ENCODE results near the gene ZNF561.
"Not testable (repeated sequence)": the region's sequence is repeated elsewhere in the genome, so short reads cannot be mapped to it uniquely, and the experiment has no call there.

The ZNF561 gene

DNA sequence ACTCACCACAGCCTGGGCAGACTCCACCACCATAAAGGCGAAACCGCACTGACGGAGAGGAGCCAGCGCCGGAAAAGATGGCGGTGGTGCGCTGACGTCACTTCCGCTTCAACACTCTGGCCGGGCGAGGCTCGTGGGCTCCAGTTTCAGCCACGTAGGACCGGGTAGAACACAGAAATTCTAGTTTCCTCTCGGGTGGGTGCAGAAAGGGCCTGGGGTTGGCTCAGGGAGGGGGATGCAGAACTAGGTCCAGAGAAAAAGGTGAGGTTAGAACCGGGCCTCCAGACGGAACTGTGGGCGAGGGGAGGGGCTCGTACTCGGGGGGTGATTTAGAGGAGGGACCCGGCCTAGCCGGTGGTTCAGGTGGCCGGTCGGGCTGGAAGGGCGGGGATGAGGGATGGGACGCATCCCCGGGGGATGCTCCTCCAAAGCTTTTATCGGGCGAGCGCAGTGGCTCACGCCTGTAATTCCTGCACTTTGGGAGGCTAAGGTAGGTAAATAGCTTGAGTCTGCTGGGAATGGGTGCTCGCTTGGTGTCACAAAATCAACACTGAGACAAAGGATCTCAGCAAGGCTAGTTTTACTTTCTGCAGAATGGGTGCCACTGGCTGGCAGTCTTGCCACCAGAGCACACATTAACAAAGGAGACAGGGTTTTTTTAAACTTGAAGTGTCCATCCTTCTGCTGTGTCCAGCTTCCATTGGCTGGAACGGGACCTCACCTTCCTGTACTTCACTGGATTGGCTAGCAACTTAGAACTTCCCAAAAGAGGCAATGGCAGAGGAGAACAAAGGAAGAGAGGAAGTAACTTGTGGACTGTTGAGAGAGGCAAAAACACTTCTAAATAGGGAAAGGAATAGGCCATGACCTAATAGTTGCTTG is at the start of gene ZNF561:
Gene ZNF561, minus strand, starts transcription at position 77 of the 882 bp plus-strand sequence. CDS start 1,776 bp downstream, outside the sequence.
- peak; percentile 75 for DNase-seq (ENCODE audit: low read depth)

DNA sequence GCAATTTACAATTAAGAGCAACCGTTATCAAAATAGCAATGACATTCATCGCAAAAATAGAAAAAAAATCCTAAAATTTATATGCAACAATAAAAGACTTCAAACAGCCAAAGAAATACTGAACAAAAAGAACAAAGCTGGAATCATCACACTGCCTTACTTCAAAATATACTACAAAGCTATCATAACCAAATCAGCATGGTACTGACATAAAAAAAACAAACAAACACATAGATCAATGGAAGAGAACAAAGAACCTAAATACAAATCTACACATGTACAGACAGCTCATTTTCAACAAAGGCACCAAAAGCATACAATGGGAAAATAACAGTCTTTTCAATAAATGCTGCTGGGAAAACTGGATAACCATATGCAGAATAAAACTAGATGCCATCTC is 47.5 kb upstream of the ZNF561 start:
- no peak for DNase-seq (ENCODE audit: low read depth)

- no peak for DNase-seq (ENCODE audit: low read depth)
These were observed 46.9 kb upstream of the ZNF561 start for GRCh38 chr19:9667898-9668297.

- DNase-seq (ENCODE audit: low read depth) = no peak
These were observed 37.7 kb upstream of the ZNF561 start for GRCh38 chr19:9658769-9659168.

- not testable (repeated sequence) for DNase-seq (ENCODE audit: low read depth)
These were observed 32.1 kb upstream of the ZNF561 start for GRCh38 chr19:9653066-9653555.

DNA sequence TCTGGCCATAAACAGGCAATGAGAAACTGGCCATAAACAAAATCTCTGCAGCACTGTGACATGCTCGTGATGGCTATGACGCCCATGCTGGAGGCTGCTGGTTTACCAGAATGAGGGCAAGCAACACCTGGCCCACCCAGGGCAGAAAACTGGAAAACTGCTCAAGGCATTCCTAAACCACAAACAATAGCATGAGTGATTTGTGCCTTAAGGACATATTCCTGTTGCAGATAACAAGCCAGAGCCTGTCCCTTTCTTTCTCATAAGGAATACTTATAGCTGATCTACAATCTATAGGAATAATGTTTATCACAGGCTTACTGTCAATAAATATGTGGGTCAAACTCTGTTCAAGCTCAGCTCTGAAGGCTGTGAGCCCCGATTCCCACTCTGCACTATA is 30.4 kb upstream of the ZNF561 start:
- not testable (repeated sequence) for DNase-seq (ENCODE audit: low read depth)

GRCh38 chr19:9650345-9650744 is 29.3 kb upstream of the ZNF561 start:
- DNase-seq (ENCODE audit: low read depth) = no peak

DNA sequence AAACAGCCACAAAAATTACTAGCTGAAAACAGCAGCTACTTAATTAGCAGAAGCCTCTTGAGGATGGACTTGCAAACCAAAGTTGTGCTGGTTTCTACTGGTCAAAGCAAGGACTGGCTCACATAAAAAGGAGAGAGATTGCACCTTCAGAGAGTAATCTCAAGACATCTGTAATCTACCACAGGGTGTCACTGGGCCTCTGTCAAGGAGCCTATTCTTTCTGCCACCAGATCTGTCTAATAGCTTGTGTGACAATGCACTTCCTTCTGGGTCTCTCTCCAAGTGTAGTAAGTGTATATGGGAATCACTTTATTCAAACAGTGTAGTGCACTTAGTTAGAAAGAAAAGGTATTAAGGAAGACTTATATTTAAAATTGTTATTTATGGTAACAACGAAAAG is 24.4 kb upstream of the ZNF561 start:
- peak; percentile 25 for DNase-seq (ENCODE audit: low read depth)

DNA sequence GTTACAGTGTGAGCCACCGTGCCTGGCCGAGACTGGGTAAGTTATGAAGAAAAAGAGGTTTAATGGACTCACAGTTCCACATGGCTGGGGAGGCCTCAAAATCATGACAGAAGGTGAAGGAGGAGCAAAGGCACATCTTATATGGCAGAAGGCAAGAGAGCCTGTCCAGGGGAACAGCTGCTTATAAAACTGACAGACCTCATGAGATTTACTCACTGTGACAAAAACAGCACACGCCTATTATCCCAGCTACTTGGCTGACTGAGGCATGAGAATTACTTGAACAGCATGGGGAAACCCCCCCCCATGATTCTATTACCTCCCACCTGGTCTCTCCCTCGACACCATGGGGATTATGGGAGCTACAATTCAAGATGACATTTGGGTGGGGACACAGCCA is 23.4 kb upstream of the ZNF561 start:
- no peak for DNase-seq (ENCODE audit: low read depth)

DNA sequence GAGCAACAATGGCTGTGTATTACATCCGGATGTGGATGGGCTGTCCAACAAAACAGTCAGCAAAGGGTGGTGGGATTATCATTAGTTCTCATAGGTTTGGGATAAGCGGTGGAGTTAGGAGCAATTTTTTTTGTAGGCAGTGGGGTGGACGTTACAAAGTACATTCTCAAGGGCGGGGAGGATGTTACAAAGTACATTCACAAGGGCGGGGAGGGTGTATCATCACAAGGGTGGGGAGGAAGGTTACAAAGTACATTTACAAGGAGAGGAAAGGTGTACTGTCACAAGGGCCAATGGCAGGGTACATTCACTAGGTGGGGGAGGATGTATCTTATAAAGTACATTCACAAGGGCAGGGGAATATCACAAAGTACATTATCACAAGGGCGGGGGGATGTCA is 20.8 kb upstream of the ZNF561 start:
- no peak for DNase-seq (ENCODE audit: low read depth)

- no peak for DNase-seq (ENCODE audit: low read depth)
These were observed 19.9 kb upstream of the ZNF561 start for GRCh38 chr19:9640956-9641355.

GRCh38 chr19:9636018-9636417 is 15.0 kb upstream of the ZNF561 start:
- DNase-seq (ENCODE audit: low read depth) = no peak

DNA sequence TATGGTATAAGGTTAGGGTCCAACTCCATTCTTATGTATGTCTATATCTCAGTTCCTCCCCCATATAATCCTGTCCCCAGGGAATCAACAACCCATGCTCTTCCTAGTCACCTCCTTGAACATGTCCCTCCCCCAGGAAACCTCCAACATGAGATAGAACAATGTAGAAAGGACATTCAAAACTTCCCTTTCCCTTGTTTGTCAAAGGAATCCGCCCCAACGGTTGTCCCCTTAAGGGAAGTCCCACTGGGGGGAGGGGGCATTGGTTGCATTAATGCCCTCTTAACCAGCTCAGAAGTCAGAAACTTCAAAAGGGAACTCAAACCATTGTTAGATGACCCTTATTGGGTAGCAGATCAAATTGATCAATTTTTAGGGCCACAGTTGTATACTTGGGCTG is 6.8 kb upstream of the ZNF561 start:
- DNase-seq (ENCODE audit: low read depth) = no peak

- no peak for DNase-seq (ENCODE audit: low read depth)
These were observed 1.5 kb upstream of the ZNF561 start for GRCh38 chr19:9622531-9622930.

GRCh38 chr19:9620842-9621155 is 233 bp downstream of the ZNF561 start:
- no peak for DNase-seq (ENCODE audit: low read depth)

- no peak for DNase-seq (ENCODE audit: low read depth)
These were observed 5.2 kb downstream of the ZNF561 start for GRCh38 chr19:9615844-9616243.

GRCh38 chr19:9610484-9611113 is 10.4 kb downstream of the ZNF561 start:
- no peak for DNase-seq (ENCODE audit: low read depth)

DNA sequence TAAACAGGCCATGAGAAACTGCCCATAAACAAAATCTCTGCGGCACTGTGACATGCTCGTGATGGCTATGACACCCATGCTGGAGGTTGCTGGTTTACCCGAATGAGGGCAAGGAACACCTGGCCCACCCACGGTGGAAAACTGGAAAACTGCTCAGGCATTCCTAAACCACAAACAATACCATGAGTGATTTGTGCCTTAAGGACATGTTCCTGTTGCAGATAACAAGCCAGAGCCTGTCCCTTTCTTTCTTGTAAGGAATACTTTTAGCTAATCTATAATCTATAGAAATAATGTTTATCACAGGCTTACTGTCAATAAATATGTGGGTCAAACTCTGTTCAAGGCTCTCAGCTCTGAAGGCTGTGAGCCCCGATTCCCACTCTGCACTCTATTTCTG is 12.1 kb downstream of the ZNF561 start:
- no peak for DNase-seq (ENCODE audit: low read depth)

DNA sequence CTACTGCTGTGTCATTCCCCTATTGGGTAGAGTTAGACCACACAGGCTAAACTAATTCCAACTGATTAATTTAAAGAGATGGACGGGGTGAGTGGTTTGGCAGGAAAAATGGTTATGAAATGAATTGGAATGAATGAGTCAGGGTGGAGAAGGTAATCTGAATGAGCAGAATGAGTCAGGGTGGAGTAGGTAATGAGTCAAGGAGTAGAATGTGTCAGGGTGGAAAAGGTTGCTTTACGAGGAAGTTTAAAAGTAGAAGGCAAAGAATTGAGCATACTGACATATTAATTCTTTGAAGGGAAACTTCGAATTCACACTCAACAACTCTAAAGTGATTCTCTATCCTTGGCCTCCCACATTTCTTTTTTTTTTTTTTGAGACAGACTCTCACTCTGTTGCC is 24.0 kb downstream of the ZNF561 start:
- DNase-seq (ENCODE audit: low read depth) = no peak

GRCh38 chr19:9586764-9587163 is 34.3 kb downstream of the ZNF561 start:
- DNase-seq (ENCODE audit: low read depth) = no peak

DNA sequence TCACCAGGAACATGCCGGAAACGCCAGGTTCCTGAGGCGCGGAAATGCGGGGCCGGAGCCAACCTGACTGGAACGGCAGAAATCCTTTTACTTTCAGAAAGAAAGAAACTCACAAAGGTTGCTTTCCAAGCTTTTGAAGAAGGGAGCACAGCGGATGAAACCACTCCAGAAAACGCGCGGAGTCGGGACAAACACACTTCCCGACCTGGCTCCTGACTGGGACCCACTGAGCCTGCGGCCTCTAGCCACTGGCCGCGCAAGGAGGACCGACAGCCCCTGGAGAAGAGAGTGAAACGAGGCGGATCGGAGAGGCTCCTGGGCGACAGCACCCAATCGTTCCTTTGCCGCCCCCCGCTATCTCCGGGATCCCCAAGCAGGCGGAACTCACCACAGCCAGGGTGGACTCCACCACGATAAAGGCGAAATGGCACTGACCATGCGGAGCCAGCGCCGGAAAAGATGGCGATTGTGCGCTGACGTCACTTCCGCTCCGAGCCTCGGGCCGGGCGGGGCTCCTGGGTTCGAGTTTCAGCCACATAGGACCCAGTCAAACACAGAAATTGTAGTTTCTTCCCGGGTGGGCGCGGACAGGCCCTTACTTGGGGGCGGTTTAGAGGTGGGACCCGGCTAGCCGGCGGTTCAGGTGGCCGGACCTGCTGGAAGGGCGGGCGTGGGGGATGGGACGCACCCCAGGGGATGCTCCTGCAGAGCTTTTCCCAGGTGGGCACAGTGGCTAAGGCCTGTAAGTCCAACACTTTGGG is 36.8 kb downstream of the ZNF561 start, which contains the start of gene ZNF121:
Gene ZNF121, minus strand, starts transcription at position 432 of the 761 bp plus-strand sequence. CDS start 16,407 bp downstream, outside the sequence.
- peak; percentile 72 for DNase-seq (ENCODE audit: low read depth)

DNA sequence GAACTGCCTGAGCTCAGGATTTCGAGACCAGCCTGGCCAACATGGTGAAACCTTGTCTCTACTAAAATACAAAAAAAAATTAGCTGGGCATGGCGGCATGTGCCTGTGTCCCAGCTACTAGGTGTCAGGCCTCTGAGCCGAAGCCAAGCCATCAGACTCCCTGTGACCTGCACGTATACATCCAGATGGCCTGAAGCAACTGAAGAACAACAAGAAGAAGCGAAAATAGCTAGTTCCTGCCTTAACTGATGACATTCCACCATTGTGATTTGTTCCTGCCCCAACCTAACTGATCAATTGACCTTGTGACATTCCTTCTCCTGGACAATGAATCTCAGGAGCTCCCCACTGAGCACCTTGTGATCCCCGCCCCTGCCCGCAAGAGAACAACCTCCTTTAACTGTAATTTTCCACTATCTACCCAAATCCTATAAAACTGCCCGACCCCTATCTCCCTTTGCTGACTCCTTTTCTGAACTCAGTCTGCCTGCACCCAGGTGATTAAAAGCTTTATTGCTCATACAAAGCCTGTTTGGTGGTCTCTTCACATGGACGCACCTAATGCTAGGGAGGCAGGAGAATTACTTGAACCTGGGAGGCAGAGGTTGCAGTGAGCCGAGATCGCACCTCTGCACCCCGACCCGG is 38.8 kb downstream of the ZNF561 start:
- DNase-seq (ENCODE audit: low read depth) = not testable (repeated sequence)
